ENCODE measurements around the gene SLC9A8.

GRCh38 chr20:49790077-49790798 is 22.4 kb upstream of the SLC9A8 start:
- no peak for TF ChIP-seq GATA2 (IDR thresholded peaks at IDR 0.05; ENCODE audit: low read depth, low read length)
- no peak for TF ChIP-seq GATA3 (IDR thresholded peaks at IDR 0.05; ENCODE audit: low read depth, low read length)

Data from SH-SY5Y (cell line).